HG03460 (cell line): ENCODE measurements around the gene GP9.
A peak's percentile ranks its signal among the peaks of the same experiment; 100 is the strongest.

Experiments
- ATAC-seq: cut with Tn5 transposase; IDR thresholded peaks from one replicate; pipeline ENCODE4 v1.9.1; 2021; ENCODE audit not compliant: unreplicated experiment

Gene GP9

GRCh38 chr3:129060276-129061022 lies at the start of gene GP9:
Gene GP9 (plus strand): TSS chr3:129060779. CDS start chr3:129061740, 961 bp downstream.
- no peak for ATAC-seq

GRCh38 chr3:129013491-129013891 lies 47.1 kb upstream of the GP9 start:
- no peak for ATAC-seq

- ATAC-seq = no peak
Measured at GRCh38 chr3:129014148-129014547, 46.4 kb upstream of the GP9 start.

- ATAC-seq = no peak
Measured at GRCh38 chr3:129014793-129015345, 45.7 kb upstream of the GP9 start.

GRCh38 chr3:129015388-129016105 lies 45.0 kb upstream of the GP9 start:
- ATAC-seq = no peak

GRCh38 chr3:129016356-129016719 lies 44.2 kb upstream of the GP9 start:
- no peak for ATAC-seq

- peak; percentile 32 for ATAC-seq
Measured at GRCh38 chr3:129016720-129017483, 43.7 kb upstream of the GP9 start.

- ATAC-seq = no peak
Measured at GRCh38 chr3:129017484-129017899, 43.1 kb upstream of the GP9 start.

- no peak for ATAC-seq
Measured at GRCh38 chr3:129018271-129018670, 42.3 kb upstream of the GP9 start.

GRCh38 chr3:129018751-129019150 lies 41.8 kb upstream of the GP9 start:
- no peak for ATAC-seq

- ATAC-seq = no peak
Measured at GRCh38 chr3:129019266-129019665, 41.3 kb upstream of the GP9 start.

GRCh38 chr3:129020691-129021090 lies 39.9 kb upstream of the GP9 start:
- ATAC-seq = no peak

- ATAC-seq = no peak
Measured at GRCh38 chr3:129021140-129021551, 39.4 kb upstream of the GP9 start.

- no peak for ATAC-seq
Measured at GRCh38 chr3:129022114-129023007, 38.2 kb upstream of the GP9 start.

GRCh38 chr3:129023008-129023358 lies 37.6 kb upstream of the GP9 start:
- ATAC-seq = no peak

- no peak for ATAC-seq
Measured at GRCh38 chr3:129023909-129024308, 36.7 kb upstream of the GP9 start.

- no peak for ATAC-seq
Measured at GRCh38 chr3:129025108-129025507, 35.5 kb upstream of the GP9 start.

GRCh38 chr3:129025691-129026435 lies 34.7 kb upstream of the GP9 start:
- no peak for ATAC-seq

GRCh38 chr3:129026728-129027543 lies 33.6 kb upstream of the GP9 start:
- ATAC-seq = peak; percentile 99
